Measurements from ENCODE around the gene DARS1.

Gene DARS1

GRCh38 chr2:136008205-136008865 lies 22.9 kb upstream of the DARS1 start:
- Mint-ChIP-seq H3K27ac (no peak overlapping the region), H3K36me3 (ENCODE audit: low read depth) (peaks cover 5% of the 10 kb centered on the region), H3K27me3 (ENCODE audit: low read depth) (no peaks in the 10 kb centered on the region), H3K9me3 (no peaks in the 10 kb centered on the region), H3K4me3 (no peak overlapping the region), H3K4me1 (peaks cover 55% of the 10 kb centered on the region)
- TF ChIP-seq CTCF (IDR thresholded peaks at IDR 0.05; ENCODE audit: unreplicated experiment in 3 of 3), result no peak

GRCh38 chr2:136006658-136007057 lies 21.2 kb upstream of the DARS1 start:
- Mint-ChIP-seq H3K4me3 (peak overlapping the region in 1 of 3 experiments; percentile 38), H3K4me1 (peaks cover 42% of the 10 kb centered on the region), H3K9me3 (no peaks in the 10 kb centered on the region), H3K36me3 (ENCODE audit: low read depth) (peaks cover 5% of the 10 kb centered on the region), H3K27me3 (ENCODE audit: low read depth) (no peaks in the 10 kb centered on the region), H3K27ac (peak overlapping the region; percentile 84 to 88 (median 87))
- no peak for TF ChIP-seq CTCF (IDR thresholded peaks at IDR 0.05; ENCODE audit: unreplicated experiment in 3 of 3)

DNA sequence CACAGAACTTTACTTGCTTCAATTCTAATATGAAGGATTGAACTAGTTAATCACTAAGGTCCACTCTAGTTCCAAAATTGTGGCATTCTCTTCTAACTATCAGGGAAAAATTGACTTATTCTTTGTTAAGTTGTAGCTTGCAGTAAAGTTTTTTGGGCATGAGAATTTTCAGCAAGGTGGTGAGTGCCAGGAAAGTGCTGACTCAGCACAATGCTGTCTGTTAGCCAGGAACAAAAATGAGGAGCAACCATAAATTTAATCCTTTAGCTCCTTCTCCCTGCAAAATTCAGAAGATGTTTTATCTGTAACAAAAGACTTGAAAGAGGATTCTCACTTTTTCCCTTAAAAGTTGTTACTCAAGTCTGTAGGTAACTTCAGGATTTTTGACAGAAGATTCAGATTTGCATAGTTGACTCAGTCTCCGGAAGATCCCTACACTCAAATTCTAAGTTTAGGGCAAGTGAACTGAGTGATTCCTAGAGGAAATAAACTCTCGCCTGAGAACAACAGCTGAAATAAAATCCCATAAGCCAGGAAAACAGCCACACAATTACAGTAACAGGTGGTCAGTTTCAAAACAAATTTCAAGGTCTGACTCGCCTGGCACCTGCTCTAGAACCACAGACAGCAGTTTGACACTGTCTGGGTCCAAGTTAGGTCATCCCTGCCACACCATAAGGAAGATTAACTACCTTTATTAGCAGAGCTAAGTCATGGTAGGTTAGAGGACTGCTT lies 20.2 kb upstream of the DARS1 start:
- peaks cover 5% of the 10 kb centered on the region for H3K36me3 Mint-ChIP-seq (ENCODE audit: low read depth)

GRCh38 chr2:136004965-136005364 lies 19.5 kb upstream of the DARS1 start:
- Mint-ChIP-seq H3K27me3 (ENCODE audit: low read depth) (no peaks in the 10 kb centered on the region), H3K4me3 (peak overlapping the region in 1 of 3 experiments; percentile 5), H3K4me1 (peaks cover 54% of the 10 kb centered on the region), H3K36me3 (ENCODE audit: low read depth) (peaks cover 5% of the 10 kb centered on the region), H3K9me3 (no peaks in the 10 kb centered on the region), H3K27ac (peak overlapping the region; percentile 84 to 87 (median 84))
- TF ChIP-seq CTCF (IDR thresholded peaks at IDR 0.05; ENCODE audit: unreplicated experiment in 3 of 3), result no peak

More for the DNA sequence above, 20.2 kb upstream of the DARS1 start:
- Mint-ChIP-seq H3K4me3 (peak overlapping the region in 2 of 3 experiments; percentile 47 to 60), H3K9me3 (no peaks in the 10 kb centered on the region), H3K27me3 (ENCODE audit: low read depth) (no peaks in the 10 kb centered on the region), H3K4me1 (peaks cover 47% of the 10 kb centered on the region), H3K27ac (peak overlapping the region; percentile 84 to 88 (median 87))
- no peak for TF ChIP-seq CTCF (IDR thresholded peaks at IDR 0.05; ENCODE audit: unreplicated experiment in 3 of 3)

DNA sequence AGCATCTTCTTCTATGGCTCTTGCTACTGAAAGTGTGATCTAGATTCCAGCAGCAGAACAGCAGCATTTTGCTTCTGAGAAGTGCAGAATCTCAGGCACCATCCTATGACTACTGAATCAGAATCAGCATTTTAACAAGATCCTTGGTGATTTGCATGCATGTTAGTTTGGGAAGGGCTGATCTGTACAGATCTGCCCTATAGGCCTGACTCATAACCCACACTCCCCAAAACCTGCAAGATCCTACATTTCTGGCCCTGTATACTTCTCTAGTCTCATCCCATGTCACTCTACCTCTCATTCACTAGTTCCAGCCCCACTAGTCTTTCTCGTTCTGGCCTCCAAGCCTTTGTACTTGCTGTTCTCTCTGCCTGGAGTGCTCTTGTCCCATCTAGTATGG lies 15.7 kb upstream of the DARS1 start:
- Mint-ChIP-seq H3K36me3 (ENCODE audit: low read depth) (peaks cover 5% of the 10 kb centered on the region), H3K4me3 (no peak overlapping the region), H3K4me1 (peaks cover 56% of the 10 kb centered on the region), H3K9me3 (no peaks in the 10 kb centered on the region), H3K27ac (peak overlapping the region; percentile 39 to 85 (median 58)), H3K27me3 (ENCODE audit: low read depth) (no peaks in the 10 kb centered on the region)
- TF ChIP-seq CTCF (IDR thresholded peaks at IDR 0.05; ENCODE audit: unreplicated experiment in 3 of 3), result no peak

Data from nephron (organoid).